ENCODE results near the gene SIGLEC6.

GRCh38 chr19:51541458-51542357 is 10.2 kb upstream of the SIGLEC6 start:
- TF ChIP-seq EZH2 (IDR thresholded peaks at IDR 0.05): no peak
- no peak for TF ChIP-seq CEBPB (IDR thresholded peaks at IDR 0.05; ENCODE audit: low read depth)
- no peak for TF ChIP-seq CTCF (IDR thresholded peaks at IDR 0.05 in 2 of 3, conservative IDR thresholded peaks at IDR 0.05 in 1 of 3; ENCODE audit: borderline replicate concordance in 1 of 3, insufficient read depth in 1 of 3, low read depth in 2 of 3, low read length in 2 of 3)
- TF ChIP-seq REST (IDR thresholded peaks at IDR 0.05; ENCODE audit: low read depth): no peak

Measured in HCT116 (cell line).